ENCODE data around the gene CERS6.

DNA sequence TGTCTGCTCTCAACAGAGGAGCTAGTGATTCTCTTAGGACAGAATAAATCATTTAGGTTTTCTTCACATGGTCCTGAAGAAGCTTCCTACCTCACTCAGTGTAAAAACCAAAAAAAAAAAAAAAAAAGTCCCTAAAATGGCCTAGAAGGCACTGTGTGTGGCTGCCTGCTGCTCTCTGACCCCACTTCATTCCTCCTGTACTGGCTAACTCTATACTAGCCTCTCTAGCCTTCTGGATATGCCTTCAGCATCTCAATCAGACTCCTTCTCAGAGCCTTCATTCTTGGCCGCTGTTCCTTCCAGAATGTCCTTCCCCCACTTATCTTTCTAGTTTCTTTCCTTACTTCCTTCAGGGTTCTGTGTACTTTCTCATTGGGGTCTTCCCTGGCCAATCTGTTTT is 82.1 kb downstream of the CERS6 start:
- no peak for TF ChIP-seq POLR2A (IDR thresholded peaks at IDR 0.05; ENCODE audit: low read depth)
- TF ChIP-seq POLR2AphosphoS5 (IDR thresholded peaks at IDR 0.05): no peak
- TF ChIP-seq, protein P1, sequence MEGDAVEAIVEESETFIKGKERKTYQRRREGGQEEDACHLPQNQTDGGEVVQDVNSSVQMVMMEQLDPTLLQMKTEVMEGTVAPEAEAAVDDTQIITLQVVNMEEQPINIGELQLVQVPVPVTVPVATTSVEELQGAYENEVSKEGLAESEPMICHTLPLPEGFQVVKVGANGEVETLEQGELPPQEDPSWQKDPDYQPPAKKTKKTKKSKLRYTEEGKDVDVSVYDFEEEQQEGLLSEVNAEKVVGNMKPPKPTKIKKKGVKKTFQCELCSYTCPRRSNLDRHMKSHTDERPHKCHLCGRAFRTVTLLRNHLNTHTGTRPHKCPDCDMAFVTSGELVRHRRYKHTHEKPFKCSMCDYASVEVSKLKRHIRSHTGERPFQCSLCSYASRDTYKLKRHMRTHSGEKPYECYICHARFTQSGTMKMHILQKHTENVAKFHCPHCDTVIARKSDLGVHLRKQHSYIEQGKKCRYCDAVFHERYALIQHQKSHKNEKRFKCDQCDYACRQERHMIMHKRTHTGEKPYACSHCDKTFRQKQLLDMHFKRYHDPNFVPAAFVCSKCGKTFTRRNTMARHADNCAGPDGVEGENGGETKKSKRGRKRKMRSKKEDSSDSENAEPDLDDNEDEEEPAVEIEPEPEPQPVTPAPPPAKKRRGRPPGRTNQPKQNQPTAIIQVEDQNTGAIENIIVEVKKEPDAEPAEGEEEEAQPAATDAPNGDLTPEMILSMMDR (IDR thresholded peaks at IDR 0.05): no peak

All from esophagus muscularis mucosa (tissue), 3 donors.